GM18511 (cell line): ENCODE data around the gene LUZP2.

Experiments used
- ATAC-seq: cut with Tn5 transposase; IDR thresholded peaks from one replicate; pipeline ENCODE4 v1.9.1; 2021; ENCODE audit warnings: mild to moderate bottlenecking, moderate library complexity; ENCODE audit not compliant: unreplicated experiment

Gene LUZP2

GRCh38 chr11:24496736-24497725, at the start of gene LUZP2:
Gene LUZP2 (plus strand): TSS chr11:24497053.
- no peak for ATAC-seq

GRCh38 chr11:24453129-24453718, 43.6 kb upstream of the LUZP2 start:
- no peak for ATAC-seq

- ATAC-seq: no peak
Measured at GRCh38 chr11:24457985-24458384, 38.9 kb upstream of the LUZP2 start.

DNA sequence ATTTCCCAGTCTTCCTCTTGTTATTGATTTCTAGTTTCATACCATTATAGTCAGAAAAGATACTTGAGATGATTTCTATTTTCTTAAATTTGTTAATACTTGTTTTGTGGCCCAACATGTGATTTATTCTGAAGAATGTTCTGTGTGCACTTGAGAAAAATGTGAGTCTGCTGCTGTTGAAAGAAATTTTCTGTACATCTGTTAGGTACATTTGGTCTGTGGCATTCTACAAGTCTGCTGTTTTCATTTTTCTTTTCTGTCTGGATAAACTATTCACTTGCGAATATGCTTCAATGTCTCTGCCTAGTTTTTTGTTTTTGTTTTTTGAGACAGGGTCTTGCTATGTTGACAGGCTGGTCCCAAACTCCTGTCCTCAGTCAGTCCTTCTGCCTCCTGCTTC, 26.4 kb upstream of the LUZP2 start:
- no peak for ATAC-seq

DNA sequence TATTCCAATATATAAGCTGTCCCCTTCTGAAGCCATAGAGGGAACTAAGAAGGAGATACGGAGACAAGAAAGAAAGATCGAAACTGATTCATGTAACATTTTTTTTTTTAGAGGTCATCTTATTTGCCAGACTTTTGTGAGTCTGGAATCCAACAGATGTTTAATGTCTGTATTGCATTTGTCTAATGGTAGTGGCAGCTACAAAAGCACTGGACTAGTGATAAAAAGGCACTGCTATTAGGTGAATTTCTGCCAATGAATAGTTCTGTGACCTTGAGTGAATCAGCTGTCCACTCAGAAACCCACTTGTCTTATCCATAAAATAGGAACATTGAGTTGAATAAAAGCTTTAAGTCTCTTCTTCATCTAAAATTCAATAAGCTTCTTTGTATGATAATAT, 25.8 kb upstream of the LUZP2 start:
- no peak for ATAC-seq

- ATAC-seq: no peak
Measured at GRCh38 chr11:24478718-24479117, 18.1 kb upstream of the LUZP2 start.

DNA sequence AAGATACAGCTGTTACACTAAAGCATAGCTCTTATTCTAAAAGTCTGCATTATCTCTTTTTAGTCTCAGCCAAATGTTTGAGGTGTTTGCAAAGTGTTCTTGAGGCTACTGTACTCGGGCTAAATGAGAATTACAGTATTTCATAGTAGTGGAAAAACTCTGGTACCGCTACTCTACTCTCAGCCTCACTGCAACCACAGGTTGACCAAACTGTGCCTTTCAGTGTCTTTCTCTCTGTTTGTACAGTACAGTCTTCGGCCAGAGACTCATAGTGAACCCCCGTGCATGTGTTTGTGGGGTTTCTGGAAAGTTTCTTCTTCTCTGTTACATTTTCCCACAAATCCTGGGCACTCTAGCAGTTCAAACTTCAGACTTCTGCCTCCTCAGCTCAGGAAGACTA, 7.4 kb upstream of the LUZP2 start:
- ATAC-seq: no peak

GRCh38 chr11:24496386-24496735, 492 bp upstream of the LUZP2 start:
- no peak for ATAC-seq

GRCh38 chr11:24497831-24498230, 978 bp downstream of the LUZP2 start:
- ATAC-seq: no peak

DNA sequence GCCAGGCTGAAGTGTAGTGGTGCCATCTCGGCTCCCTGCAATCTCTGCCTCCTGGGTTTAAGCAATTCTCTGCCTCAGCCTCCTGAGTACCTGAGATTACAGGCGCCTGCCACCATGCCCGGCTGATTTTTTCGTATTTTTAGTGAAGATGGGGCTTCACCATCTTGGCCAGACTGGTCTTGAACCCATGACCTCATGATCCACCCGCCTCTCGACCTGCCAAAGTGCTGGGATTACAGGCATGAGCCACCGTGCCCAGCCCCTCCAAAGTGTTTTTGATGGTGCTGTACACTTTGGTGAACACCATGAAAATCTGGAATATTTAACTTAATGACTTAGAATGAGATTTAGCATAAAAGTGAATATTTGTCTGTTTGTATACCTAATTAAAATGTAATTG, 5.6 kb downstream of the LUZP2 start:
- no peak for ATAC-seq

DNA sequence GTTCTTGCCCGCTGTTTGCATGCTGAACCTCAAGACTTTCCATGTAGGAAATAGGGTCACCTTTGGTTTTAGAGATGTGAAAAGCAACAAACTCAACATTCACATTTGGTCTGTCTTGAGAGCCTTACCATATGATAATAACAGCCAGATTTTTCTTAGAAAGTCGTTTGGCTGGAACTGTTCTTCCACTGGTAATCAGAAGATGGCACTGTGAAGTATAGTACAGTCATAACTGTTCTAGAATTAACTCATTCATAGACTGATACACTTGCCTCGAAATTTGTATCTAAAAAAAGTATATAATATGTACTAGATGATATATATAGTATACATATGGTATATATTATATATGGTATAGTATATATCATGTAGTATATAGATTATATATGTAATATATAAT, 12.3 kb downstream of the LUZP2 start:
- peak; percentile 56 for ATAC-seq

DNA sequence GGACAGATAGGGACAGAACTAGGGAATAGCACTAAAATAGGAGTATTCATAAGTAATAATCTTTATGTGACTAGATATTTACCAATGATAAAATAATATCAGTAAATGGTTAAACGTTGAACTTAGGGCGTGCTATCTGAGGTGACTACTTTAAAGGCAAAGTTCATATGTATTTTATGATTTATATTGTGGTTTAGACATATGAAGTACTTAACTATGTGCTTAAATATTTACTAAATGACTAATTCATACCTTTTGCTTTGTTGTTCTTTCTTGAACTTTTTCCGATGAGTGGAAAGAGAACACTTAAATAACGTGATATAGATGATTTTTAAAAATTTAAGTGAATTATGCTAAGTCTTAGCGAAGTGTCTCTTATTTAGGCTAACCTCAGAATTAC, 14.7 kb downstream of the LUZP2 start:
- ATAC-seq: no peak

GRCh38 chr11:24513479-24514218, 16.8 kb downstream of the LUZP2 start:
- no peak for ATAC-seq

DNA sequence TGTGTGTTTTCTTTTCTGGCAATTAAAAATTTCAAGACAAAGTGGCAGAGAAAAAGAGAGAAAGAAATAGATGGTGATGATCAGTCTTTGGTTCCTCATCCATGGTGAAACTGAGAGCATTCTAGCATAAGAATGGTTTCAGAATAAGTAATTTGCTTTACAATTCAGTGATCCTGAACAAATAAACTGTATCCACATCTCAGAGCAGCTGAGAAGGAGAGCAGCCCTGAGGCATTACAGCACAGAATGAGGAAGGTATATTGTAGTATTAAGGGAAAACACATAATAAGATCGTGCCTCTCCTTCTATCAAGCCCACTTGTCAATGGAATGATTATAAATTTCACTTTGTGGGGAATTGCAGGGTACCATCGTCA, 17.4 kb downstream of the LUZP2 start:
- ATAC-seq: peak; percentile 95

DNA sequence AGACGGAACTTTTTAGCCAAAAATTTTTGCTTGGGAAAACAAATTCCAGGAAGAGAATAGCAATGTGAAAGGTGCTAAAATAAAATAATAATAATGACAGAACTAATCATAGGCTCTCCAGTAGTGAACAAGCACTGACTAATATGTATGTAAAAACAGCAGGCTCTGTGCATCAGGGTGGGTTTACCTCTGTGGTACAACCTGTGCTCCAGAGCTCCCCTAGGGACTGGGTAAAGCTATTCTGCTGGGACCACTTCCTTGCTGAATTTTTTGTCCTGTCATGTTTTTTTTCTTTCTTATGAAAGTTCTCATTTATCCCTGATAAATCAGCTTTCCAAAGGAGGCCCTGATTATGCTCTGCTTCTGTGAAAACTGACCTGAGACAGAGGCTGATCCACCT, 18.8 kb downstream of the LUZP2 start:
- ATAC-seq: no peak

- no peak for ATAC-seq
Measured at GRCh38 chr11:24516638-24517037, 19.8 kb downstream of the LUZP2 start.

GRCh38 chr11:24521601-24522000, 24.7 kb downstream of the LUZP2 start:
- ATAC-seq: no peak

- no peak for ATAC-seq
Measured at GRCh38 chr11:24524156-24524555, 27.3 kb downstream of the LUZP2 start.

DNA sequence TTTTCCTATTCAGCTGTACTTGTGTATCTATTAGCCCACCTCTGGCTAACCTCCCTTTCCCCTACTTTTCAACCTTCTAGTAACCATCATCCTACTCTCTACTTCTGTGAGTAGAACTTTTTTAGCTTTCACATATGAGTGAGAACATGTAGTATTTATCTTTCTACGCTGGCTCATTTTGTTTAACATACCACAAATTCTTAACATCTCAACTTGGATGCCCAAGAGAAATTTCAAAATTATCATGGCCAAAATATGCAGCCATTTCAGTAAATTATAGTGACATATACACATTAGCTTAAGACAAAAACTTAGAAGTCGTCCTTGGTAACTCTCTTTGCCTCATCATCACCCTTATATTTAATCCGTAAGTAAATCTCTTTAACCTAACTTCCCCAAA, 34.7 kb downstream of the LUZP2 start:
- no peak for ATAC-seq

DNA sequence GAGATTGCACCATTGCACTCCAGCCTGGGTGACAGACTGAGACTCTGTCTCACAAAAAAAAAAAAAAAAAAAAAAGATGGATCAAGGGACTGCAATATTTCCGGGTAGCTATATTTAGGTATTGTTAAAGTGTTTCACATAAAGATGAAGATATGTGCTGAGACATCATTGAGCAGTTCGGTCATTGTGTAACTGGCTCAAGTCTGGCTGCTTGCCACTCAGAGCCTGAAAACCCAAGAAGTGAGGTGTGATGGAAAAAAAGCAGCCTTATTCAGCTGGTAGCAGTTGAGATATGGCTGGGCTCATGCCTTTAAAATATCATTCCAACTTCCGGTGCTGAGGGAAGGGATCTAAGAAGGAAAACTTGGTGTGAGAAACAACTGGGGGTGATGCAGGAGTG, 46.9 kb downstream of the LUZP2 start:
- no peak for ATAC-seq

- peak; percentile 71 for ATAC-seq
Measured at GRCh38 chr11:24556693-24557092, 59.8 kb downstream of the LUZP2 start.

- ATAC-seq: no peak
Measured at GRCh38 chr11:24559315-24559714, 62.5 kb downstream of the LUZP2 start.
